Adipose tissue (tissue), 3 donors: ENCODE data around the gene TMA7. TPM values are rescaled to one million over a fixed set of nuclear protein-coding genes. Genes with fewer than 3 reads are reported as not detected.
"Not testable (repeated sequence)": the region's sequence is repeated elsewhere in the genome, so short reads cannot be mapped to it uniquely, and the experiment has no call there.

Source experiments
- H3K27ac ChIP-seq: one replicate; pipeline ENCODE4 v1.5.1; 2013; ENCODE audit warnings: low read depth, low read length
- WGBS, 3 donors: extraction: QIAGEN DNeasy Blood & Tissue Kit; methylation state at CpG; one replicate each; pipeline ENCODE4 v1.1.7; 2013; 5-methylcytosine and 5-hydroxymethylcytosine counted together
- polyA plus RNA-seq, 3 donors: library from polyadenylated mRNA; stranded (reverse); fragments of 200-250 nt; gene quantifications; one replicate each; pipeline ENCODE4 v1.2.3, GENCODE V29; 2013
- donor health status: healthy with polysubstance abuse.
- donor health status: Bipolar disorder and iron deficiency.
- donor health status: healthy.

Gene TMA7
- 100 to 1,000 TPM; 180 to 622 (median 308) TPM for polyA plus RNA-seq

DNA sequence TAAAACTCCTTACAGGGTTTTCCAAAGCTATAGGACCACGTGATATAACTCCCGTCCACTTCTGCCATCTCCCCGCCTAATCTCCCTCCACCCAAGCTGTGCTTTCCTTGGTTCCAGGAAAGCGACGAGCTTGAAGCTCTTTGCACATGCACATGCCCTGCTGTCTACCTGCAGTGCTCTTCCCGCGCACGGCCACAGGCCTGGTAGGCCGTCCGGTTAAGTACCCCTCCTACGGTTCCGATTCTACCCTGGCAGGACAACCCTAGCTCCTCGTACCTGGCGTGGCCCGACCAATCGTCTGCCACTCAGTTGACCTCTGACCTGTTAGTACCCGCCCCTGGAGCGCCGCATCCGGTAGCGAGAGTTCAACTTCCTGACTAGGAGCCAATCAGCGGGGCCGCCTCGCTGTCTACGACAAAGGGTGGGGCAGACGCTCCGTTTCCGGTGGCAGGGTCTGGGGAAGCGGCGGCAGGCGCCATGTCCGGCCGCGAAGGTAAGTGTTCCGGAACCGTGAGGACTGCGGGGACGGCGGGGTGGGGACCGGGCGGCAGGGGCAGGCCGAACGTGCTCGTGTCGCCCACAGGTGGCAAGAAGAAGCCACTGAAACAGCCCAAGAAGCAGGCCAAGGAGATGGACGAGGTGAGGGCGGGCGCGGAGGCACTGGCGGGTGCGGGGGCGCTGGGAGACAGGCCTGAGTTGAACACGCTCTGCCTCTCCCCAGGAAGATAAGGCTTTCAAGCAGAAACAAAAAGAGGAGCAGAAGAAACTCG is at the start of gene TMA7, which contains the start of gene CCDC51:
Gene TMA7 (plus strand): TSS at position 438 of the 770 bp plus-strand sequence. CDS start 40 bp downstream, at position 478.
Gene CCDC51 (minus strand): TSS at position 300 of the 770 bp plus-strand sequence. CDS start 4,991 bp downstream, outside the sequence.
- WGBS, 3 donors = 0 to 1% (median 0%) methylated on average over 54 of the region's 54 CpGs
- peak within 1 kb of the TSS; percentile 51 for H3K27ac ChIP-seq

DNA sequence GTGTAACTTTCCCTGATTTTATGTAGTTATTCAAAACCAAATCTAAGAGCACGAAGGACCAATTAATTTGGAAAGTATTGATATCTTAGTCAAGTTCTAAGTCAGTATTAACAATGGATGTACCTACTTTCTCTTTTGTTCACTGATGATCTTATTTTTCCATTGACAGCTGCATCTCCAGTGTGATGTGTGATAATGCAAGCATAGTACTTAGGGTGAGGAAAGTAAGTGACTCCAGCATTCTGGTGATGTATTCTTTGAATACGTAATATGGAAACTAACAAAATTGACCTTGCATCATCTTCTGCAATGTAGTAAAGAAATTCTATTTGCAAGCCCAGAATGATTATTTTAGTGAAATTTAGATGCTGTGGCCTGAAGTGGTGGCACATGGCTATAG is 45.7 kb upstream of the TMA7 start:
- WGBS, 3 donors = 85 to 97% (median 88%) methylated on average over 2 of the region's 2 CpGs
- H3K27ac ChIP-seq = no peak overlapping the region

DNA sequence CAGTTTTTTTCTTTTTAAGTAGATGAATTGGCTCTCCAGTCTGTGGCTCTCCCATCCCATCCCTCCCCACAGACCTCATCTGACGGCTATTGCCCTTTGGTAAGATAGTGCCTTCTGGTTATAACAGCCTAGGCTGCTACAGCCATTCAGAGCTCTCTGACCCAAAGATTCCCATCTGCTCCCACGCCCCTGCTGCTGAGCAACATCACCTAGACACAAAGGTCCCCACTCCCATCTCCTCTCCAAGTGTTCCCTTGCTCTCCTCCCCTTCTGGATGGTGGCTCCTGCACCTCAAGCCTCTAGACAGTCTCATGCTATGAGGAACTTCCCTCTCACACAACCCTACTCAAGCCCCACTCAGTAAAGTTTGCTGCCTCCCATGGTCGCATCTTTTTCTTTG is 44.3 kb upstream of the TMA7 start:
- WGBS, 3 donors = 68 to 77% (median 73%) methylated on average over 3 of the region's 3 CpGs
- H3K27ac ChIP-seq = no peak overlapping the region

DNA sequence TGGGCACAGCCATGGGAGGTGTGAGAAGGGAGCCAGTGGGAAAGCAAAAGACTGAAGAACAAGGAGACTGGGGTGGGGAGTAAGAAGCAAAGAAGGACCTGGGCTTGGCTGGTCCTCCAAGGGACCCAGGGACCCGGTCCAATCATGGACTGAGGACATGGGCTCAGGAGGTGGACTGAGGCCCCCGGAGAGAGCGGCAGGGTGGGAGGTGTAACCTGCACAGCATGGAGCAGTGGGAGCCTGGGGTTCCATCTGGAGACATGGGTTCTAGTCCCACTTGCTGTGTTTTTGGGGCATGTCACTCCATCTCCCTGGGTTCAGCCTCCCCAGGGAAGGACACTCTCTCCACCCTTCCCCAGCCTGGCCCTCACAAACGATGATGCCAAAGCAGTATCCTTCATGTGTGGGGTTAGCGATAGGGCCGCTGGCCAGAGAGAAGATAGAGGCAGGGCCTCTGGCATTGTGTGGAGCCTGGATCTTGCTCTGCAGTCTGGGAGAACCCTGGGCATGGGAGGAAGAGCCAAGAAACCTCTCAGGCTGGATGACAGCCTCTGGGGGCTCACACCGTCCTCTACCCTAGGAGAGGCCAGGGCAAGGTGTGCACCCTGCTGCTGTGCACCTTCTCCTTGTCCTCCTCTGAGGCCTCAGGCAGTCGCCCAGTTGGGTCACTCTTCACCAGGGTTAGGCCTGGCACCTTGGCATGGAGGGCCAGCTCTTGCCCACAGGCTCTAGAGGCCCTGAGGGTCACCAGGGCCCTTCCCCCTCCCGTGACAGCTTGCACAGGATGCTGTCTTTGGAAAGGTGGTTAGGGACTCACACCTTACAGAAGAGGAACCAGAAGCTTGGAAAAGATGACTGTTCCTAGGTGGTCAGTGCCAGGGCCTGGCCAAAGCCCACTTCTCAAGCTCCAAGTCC is 42.0 kb upstream of the TMA7 start:
- 66 to 79% (median 74%) methylated on average over 9 of the region's 9 CpGs for WGBS, 3 donors
- no peak overlapping the region for H3K27ac ChIP-seq

DNA sequence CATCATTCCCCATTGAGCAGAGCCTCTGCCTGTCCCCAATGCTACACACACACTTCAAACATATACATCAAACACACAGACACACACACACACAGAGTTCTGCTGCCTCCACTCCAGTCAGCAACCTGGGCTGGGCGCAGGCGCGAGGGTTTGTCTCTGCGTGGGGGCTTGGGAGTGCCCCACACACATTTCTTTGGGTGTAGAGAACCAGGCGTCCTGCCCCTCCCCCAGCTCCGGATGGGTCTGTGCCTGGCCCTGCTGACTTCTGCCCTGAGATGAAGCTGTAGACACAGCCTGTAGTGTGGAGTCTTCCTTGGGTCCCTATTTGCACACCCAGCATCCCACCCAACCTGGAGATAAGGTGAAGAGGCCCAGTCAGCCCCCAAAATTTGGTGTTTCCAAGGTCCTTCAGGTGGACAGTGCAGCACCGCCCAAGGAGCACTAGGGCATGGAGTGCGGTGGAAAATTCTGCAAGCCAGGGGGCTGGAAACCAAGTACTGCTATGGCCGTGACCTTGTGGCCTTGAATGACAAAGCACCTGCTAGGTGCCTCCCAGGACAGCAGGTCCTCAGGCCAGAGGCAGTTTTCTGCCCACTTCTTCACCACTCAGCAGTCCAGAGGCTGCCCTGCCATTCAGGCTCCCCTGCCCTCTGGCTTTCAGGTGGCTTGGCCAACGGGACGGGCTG is 41.2 kb upstream of the TMA7 start:
- H3K27ac ChIP-seq = no peak overlapping the region
- WGBS, 3 donors = 57 to 60% (median 58%) methylated on average over 11 of the region's 11 CpGs

DNA sequence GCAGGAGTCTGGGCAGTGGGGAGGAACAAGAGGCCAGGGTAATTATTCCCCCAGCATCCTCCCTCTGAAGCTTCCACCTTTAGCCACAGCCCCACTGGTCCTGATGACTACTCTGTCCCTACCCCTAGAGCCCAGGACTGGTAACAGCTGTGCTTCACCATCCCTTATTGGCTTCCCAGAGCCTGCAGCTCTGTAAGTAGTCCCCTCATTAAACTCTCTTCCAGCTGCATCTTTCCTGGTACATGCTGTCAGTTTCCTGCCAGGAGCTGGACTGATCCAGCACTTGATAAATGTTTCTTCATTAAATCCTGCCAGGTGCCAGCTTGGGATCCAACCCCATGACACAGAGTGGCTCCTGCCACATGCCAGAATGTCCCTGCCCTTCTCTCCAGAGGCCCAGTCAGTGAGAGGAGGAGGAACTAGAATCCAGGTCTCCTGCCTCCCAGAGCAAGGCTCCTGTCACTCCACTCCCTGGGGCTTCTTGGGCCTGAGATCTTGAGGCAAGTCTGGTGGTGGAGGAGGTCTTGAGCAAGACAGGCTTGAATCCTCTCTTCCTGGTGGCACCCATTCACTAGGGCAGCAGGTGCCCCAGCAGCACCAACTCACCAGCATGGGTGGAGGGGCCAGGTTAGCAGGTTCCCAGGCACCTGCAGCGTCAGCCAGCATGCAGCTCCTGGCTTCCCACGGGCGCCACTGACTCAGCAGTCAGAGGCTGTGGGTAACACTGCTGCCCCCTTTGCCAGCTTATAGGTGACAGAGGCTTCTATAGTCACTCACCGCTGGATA is 40.5 kb upstream of the TMA7 start:
- H3K27ac ChIP-seq = no peak overlapping the region
- 34 to 62% (median 60%) methylated on average over 4 of the region's 4 CpGs for WGBS, 3 donors

DNA sequence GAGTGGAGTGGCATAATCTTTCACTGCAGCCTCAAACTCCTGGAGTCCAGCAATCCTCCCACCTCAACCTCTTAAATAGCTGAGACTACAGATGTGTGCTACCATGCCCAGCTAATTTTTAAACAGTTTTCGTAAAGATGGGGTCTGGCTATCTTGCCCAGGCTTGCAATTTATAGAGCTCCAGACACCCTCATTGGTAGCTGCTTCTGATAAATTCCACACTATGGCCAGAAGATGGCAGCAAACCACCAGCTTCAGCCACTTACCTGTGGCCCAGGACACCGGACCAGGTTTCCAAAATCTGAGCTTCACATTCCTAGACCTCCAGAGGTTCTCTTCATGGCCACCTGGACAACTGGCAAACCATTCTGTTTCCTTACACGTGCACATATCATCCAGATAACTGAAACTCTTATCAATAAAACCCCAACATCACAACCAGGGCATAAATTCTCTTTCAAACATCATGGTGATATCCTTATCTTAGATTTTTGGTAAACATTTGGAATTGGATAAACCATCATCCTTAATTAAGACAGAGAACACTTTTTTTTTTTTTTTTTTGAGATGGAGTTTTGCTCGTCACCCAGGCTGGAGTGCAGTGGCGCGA is 39.1 kb upstream of the TMA7 start:
- H3K27ac ChIP-seq = no peak overlapping the region
- WGBS, 3 donors = 53 to 65% (median 61%) methylated on average over 6 of the region's 6 CpGs

DNA sequence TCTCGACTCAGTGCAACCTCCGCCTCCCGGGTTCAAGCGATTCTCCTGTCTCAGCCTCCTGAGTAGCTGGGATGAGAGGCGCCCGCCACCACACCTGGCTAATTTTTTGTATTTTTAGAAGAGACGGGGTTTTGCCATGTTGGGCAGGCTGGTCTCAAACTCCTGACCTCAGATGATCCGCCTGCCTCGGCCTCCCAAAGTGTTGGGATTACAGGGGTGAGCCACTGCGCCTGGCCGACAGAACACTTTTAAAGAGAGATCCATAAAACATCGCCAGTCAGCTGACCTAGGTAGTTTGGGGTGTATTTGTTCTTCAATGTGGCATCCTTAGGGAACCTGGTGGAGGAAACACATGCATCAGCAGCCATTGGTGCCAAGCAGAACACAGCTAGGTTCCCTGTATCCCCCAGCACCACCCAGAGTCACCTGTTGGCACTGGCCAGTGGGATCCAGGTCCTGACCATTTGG is 38.6 kb upstream of the TMA7 start:
- not testable (repeated sequence) for H3K27ac ChIP-seq
- WGBS, 3 donors = 91 to 94% (median 92%) methylated on average over 12 of the region's 12 CpGs

DNA sequence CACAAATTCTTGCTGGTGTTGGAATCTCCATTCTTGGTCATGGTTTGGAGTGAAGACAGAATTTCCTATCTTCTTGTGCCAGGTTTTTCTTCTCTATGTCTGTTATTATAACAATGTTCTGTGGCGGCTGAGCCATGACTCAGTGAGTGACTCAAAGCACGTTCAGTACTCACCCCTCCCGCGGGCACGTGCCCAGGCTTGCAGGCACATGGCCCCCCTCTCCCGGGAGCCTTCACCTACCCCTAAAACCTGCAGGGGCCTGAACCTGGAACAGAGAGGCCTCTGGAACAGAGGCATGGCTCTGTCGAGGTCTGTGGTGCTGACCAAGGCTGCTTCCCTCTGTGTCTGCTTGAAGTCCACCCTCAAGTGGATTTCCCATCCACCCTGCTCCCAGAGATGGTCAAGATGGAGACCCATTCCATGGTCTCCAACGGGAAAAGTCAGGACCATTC is 37.8 kb upstream of the TMA7 start:
- WGBS, 3 donors = 43 to 57% (median 44%) methylated on average over 8 of the region's 8 CpGs
- no peak overlapping the region for H3K27ac ChIP-seq

DNA sequence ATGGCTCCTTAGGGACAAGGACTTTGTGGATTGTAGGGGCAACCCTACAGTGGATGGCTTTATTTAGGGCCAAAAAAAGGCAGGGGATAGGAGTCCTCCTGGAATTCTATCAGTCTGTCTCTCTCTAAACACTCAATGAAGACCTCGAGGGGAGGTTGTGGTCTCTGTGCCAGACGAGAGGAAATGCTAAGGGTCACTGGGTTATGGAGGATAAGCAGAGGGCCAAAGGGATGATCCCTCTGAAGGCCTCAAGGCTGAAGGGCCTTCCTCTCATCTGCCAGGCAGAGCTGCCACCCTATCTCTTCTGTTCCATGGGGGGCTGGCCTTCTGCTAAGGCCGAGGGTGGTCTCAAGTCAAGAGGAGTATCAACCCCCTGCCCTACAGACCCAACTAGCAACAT is 37.1 kb upstream of the TMA7 start:
- 54 to 61% (median 60%) methylated on average over 3 of the region's 3 CpGs for WGBS, 3 donors
- H3K27ac ChIP-seq = no peak overlapping the region

DNA sequence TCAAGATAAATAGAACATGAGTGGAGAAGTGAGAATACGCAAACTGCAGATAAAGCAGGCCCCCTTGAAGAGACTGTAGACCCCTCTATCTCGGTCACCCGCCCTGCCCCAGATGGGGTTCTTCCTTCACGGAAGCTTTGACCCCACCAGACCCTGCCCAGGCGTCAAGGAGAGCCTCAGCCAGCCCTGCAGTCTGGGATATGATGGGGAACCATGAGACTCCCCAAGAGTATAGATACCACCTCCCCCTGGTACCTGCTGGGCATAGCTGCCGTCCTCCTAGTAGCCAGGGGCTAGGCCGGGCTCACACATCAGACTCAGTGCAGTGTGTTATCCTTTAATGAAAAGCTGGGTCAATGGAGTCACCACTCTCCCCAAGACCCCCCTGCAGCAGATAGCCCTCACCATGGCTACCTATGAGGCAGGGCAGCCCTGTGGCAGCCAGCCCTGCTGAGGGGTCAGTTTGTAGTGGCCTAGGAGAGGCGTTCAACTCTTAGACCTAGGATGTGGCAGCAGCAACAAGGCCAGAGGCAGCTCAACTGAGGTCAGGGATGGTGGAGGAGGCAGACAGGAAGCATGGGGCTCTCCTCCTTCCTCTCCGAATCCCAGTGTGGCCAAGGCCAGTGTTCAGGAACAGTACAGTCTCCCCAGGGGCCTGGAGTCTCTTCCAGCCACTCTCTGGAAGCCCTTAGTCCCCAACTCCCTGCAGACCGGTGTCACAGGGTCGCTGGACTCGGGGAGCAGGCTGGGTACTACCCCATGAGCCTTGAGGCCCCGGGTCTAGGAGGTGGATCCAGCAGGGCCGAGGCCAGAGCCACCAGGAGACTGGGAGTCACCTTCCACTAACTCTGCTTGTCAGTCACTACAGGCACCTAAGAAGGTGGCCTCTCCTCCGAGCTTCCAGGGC is 36.3 kb upstream of the TMA7 start:
- 83 to 87% (median 85%) methylated on average over 15 of the region's 15 CpGs for WGBS, 3 donors
- no peak overlapping the region for H3K27ac ChIP-seq

DNA sequence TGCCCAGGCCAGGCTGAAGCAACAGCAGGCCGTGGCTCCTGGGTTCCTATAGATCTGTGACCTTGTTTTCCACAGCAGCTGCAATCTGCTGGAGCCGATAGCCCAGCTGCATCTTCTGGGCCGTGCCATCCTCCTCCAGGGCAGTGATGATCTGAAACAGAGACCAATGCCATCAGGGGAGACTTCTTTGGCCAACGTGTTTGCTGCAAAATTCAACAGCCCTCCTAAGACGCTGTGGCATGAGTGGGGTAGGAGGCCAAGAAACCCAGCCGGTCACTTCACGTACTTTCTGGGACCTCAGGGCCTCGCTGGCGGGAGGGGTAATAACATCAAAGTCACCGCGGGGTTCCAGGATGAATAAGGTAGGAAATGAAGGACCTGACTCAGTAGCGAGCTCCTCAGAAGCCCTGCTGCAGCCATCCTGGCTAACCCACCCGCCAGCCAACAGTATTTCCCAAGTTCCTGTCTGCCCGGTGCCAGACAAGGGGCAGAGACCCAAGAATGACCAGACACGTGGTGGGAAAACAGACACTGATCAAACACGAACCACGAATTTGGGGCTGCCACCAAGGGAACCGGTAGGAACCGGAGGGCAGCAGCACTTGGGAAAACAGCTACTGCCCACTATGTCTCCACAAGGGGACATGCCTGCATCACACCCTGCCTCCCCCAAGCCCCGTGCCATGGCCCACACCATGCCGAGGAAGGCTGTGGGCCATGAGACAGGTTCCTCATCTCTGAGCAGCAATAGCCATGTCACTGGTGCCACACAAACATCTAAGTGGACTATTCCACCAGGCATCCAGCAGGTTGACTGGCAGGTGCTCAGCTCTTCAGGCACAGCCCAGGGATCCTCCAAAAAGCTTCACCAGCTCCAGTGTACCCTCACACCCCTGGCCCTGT is 35.4 kb upstream of the TMA7 start:
- no peak overlapping the region for H3K27ac ChIP-seq
- 69 to 76% (median 75%) methylated on average over 21 of the region's 21 CpGs for WGBS, 3 donors

DNA sequence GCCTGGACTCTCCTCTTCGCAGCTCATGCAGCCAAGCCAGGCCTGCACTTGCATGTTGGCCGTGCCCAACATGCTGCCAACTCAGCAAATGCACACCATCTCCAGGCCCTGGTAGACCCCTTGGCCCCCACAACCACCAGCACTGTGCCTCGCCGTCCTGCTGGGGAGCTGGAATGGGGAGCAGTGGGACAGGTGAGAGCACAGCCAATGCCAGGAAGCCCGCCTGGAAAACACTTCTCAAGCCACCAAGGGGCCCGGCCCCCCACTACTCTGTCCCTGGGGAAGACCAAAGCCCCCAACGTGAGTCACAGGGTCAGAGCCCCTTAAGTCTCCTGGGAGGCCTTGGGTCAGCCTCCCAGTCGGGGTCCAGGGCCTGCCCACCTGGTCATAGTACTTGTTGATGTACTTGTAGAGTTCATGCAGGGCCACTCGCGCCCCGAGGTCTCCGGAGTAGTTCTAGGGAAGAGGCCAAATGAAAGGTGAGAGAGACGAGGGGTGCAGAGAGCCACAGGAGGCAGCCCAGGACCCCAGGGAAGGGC is 34.6 kb upstream of the TMA7 start:
- H3K27ac ChIP-seq = no peak overlapping the region
- WGBS, 3 donors = 86 to 90% (median 89%) methylated on average over 13 of the region's 13 CpGs

DNA sequence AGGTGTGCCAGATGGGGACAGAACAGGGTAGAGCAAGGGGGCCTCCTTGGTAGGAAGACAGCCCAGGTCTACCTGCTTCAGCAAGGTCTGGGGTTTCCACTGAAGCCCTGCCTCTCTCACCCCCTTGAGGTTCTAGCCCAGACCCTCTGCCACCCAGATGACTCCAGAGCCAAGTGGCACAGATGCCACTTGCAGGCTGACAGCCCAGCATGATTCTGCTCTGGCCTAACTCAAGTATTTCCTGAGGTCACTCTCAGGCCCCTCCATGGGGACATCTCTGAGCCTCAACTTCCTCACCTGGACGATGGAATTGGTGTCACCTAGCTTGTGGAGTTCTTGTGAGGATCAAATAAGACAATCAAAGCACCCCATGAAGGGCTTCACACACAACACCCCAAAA is 34.1 kb upstream of the TMA7 start:
- H3K27ac ChIP-seq = no peak overlapping the region
- WGBS, 3 donors = 50 to 68% (median 67%) methylated on average over 1 of the region's 1 CpG
